GM12872 (cell line): ENCODE results near the gene ZNF407.

Experiments used
- CTCF ChIP-seq: IDR thresholded peaks from 3 replicates; pipeline ENCODE4 v1.5.1; 2011; ENCODE audit warnings: low read depth, mild to moderate bottlenecking, low read length, moderate library complexity; ENCODE audit not compliant: insufficient read depth

The ZNF407 gene

GRCh38 chr18:74947417-74947816 is 349.7 kb downstream of the ZNF407 start:
- TF ChIP-seq CTCF, result no peak

- TF ChIP-seq CTCF, result no peak
Measured at GRCh38 chr18:74947875-74948274, 350.2 kb downstream of the ZNF407 start.

GRCh38 chr18:74949611-74950010 is 351.9 kb downstream of the ZNF407 start:
- TF ChIP-seq CTCF, result no peak

DNA sequence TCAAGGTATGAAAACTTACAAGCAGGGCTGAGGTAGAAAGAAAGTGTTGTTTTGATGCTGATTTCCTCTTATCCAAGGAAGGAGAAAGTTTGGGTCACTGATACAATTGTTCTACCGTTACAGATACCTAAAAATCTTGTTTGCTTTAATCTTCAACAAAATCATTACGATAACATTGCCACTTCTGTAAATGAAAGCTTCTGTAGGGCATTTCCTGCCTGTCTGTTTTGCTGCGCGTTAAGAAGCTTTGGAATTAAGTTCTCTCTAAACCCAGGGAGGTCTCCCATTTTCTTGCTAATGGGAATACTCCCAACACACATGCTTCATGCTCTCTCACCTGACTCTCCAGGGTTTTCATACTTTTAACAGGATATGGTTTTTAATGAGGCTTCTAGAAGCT is 352.8 kb downstream of the ZNF407 start:
- no peak for TF ChIP-seq CTCF

DNA sequence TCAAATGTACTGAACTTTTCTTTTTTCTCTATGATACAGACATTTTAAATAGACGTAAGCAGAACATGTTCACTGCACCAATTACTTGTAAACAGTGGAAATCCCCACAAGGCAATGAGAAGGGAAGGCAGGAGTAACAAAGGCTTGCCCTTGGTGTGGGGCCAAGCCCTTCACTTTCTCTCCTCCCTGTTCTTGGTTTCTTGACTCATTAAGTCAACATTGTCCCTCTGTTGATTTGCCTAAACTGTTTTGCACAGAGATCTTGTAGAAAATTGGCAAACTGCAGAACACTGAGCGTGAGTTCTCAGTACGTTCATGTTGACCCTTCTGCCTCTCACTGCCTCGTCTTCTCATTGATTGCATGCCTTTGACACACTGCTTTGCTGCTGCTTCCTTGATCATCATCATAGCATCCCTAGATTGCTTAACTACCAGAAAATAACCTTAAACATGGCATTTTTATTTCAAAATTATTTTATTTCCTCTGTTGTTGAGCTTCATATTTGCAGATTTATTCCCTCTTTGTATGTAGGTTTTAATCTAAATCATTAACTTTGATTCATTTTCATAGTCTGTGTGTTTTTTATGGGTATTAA is 353.6 kb downstream of the ZNF407 start:
- TF ChIP-seq CTCF, result no peak

- no peak for TF ChIP-seq CTCF
Measured at GRCh38 chr18:74957588-74958224, 360.0 kb downstream of the ZNF407 start.

GRCh38 chr18:74959216-74959615 is 361.5 kb downstream of the ZNF407 start:
- TF ChIP-seq CTCF, result no peak

DNA sequence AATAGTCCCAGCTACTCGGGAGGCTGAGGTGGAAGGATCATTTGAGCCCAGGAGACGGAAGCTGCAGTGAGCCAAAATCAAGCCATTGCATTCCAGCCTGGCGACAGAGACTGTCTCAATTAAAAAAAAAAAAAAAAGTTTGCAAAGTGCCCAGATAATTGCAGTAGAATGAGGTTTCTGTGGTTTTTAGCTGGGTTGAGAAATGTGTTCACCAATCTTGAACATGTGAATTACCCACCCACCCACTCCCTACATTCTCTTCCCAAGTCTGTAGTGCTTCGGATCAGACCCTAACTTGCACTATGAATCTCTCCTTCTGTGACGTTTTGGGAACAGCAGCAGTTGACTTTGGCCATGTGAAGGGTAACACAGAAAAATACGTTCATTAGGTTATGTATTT is 363.9 kb downstream of the ZNF407 start:
- no peak for TF ChIP-seq CTCF
